ENCODE measurements around the gene CD40.

Gene CD40

GRCh38 chr20:46172455-46172854, 54.3 kb downstream of the CD40 start:
- no peak overlapping the region for H3K4me2 ChIP-seq (ENCODE audit: insufficient read depth, low read length)
- peaks cover 11% of the 10 kb centered on the region for H3K27me3 ChIP-seq (ENCODE audit: insufficient read depth, low read length, poor library complexity)
- no peak overlapping the region for H2AFZ ChIP-seq (ENCODE audit: low read depth, low read length)
- H3K4me3 ChIP-seq (ENCODE audit: low read depth in 1 of 2, low read length in 2 of 2), result no peak overlapping the region
- no peak overlapping the region for H3K27ac ChIP-seq (ENCODE audit: low read length)
- ATAC-seq (ENCODE audit: insufficient read depth, low read depth) (no peak), DNase-seq (no peak)
- no peaks in the 10 kb centered on the region for H3K4me1 ChIP-seq (ENCODE audit: insufficient read depth, low read length)
- H3K9me3 ChIP-seq (ENCODE audit: insufficient read depth, low read length, severe bottlenecking), result no peaks in the 10 kb centered on the region
- H4K20me1 ChIP-seq (ENCODE audit: insufficient read depth, low read length), result peaks cover 12% of the 10 kb centered on the region
- H3K36me3 ChIP-seq (ENCODE audit: insufficient read depth, low read length), result no peaks in the 10 kb centered on the region
- H3K9ac ChIP-seq (ENCODE audit: low read depth, low read length), result no peak overlapping the region
- TF ChIP-seq CTCF (IDR thresholded peaks at IDR 0.05; ENCODE audit: borderline replicate concordance, extremely low read depth, low read length, poor library complexity, severe bottlenecking) (no peak), EZH2 (IDR thresholded peaks at IDR 0.05; ENCODE audit: borderline replicate concordance, low read depth, low read length, severe bottlenecking) (no peak)
- no peaks in the 10 kb centered on the region for H3K79me2 ChIP-seq (ENCODE audit: insufficient read depth, low read length)

- H4K20me1 ChIP-seq (ENCODE audit: insufficient read depth, low read length), result peaks cover 12% of the 10 kb centered on the region
- no peaks in the 10 kb centered on the region for H3K79me2 ChIP-seq (ENCODE audit: insufficient read depth, low read length)
- no peak overlapping the region for H3K9ac ChIP-seq (ENCODE audit: low read depth, low read length)
- no peaks in the 10 kb centered on the region for H3K36me3 ChIP-seq (ENCODE audit: insufficient read depth, low read length)
- no peak for DNase-seq
- H3K4me2 ChIP-seq (ENCODE audit: insufficient read depth, low read length), result no peak overlapping the region
- no peak overlapping the region for H2AFZ ChIP-seq (ENCODE audit: low read depth, low read length)
- peaks cover 11% of the 10 kb centered on the region for H3K27me3 ChIP-seq (ENCODE audit: insufficient read depth, low read length, poor library complexity)
- no peak overlapping the region for H3K27ac ChIP-seq (ENCODE audit: low read length)
- TF ChIP-seq EZH2 (IDR thresholded peaks at IDR 0.05; ENCODE audit: borderline replicate concordance, low read depth, low read length, severe bottlenecking), result no peak
- TF ChIP-seq CTCF (IDR thresholded peaks at IDR 0.05; ENCODE audit: borderline replicate concordance, extremely low read depth, low read length, poor library complexity, severe bottlenecking), result no peak
- H3K4me3 ChIP-seq (ENCODE audit: low read depth in 1 of 2, low read length in 2 of 2), result no peak overlapping the region
- H3K4me1 ChIP-seq (ENCODE audit: insufficient read depth, low read length), result no peaks in the 10 kb centered on the region
- no peak for ATAC-seq (ENCODE audit: insufficient read depth, low read depth)
- H3K9me3 ChIP-seq (ENCODE audit: insufficient read depth, low read length, severe bottlenecking), result no peaks in the 10 kb centered on the region
Measured at GRCh38 chr20:46172961-46173536, 54.9 kb downstream of the CD40 start.

DNA sequence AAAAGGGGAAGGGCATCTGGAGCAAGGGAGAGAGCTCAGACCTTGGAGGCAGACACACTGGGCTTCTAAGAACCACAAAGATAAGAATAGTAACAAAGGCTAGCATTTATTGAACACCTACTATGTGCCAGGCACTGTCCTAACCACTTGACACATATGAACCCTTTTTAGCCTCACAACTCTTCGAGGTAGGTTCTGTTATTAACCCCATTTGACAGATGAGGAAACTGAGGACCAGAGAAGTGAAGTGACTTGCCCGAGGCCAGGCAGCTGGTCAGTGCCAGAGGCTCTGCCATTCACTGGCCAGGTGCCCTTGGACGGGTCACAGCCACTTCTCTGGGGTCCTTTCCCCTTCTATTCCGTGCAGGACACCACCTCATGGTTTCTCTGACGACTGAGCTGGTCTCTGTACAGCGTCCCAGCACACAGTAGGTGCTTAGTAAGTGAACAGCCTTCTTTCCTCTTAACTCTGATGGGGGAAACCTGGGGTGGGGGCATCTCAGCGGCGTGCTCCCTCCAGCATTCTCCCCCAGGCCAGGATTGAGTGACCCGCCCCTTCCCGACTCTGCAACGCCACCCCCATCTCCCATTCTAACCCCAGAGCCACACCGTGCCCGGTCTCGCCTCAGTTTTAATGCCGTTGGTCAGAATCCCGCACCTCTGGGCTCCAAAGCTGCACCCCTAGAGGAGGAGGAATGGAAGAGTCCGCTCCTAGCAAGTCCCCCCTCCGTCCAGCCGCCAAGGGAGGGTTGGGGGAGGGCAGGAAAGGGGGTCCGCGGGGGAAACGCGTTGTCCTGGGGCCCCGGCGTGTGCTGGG, 55.7 kb downstream of the CD40 start:
- H3K9ac ChIP-seq (ENCODE audit: low read depth, low read length), result no peak overlapping the region
- no peaks in the 10 kb centered on the region for H3K4me1 ChIP-seq (ENCODE audit: insufficient read depth, low read length)
- peaks cover 6% of the 10 kb centered on the region for H3K27me3 ChIP-seq (ENCODE audit: insufficient read depth, low read length, poor library complexity)
- no peak for TF ChIP-seq CTCF (IDR thresholded peaks at IDR 0.05; ENCODE audit: borderline replicate concordance, extremely low read depth, low read length, poor library complexity, severe bottlenecking)
- TF ChIP-seq EZH2 (IDR thresholded peaks at IDR 0.05; ENCODE audit: borderline replicate concordance, low read depth, low read length, severe bottlenecking), result no peak
- no peak for ATAC-seq (ENCODE audit: insufficient read depth, low read depth)
- peaks cover 14% of the 10 kb centered on the region for H4K20me1 ChIP-seq (ENCODE audit: insufficient read depth, low read length)
- DNase-seq, result no peak
- no peak overlapping the region for H2AFZ ChIP-seq (ENCODE audit: low read depth, low read length)
- H3K27ac ChIP-seq (ENCODE audit: low read length), result no peak overlapping the region
- no peaks in the 10 kb centered on the region for H3K79me2 ChIP-seq (ENCODE audit: insufficient read depth, low read length)
- no peak overlapping the region for H3K4me2 ChIP-seq (ENCODE audit: insufficient read depth, low read length)
- H3K9me3 ChIP-seq (ENCODE audit: insufficient read depth, low read length, severe bottlenecking), result no peaks in the 10 kb centered on the region
- no peaks in the 10 kb centered on the region for H3K36me3 ChIP-seq (ENCODE audit: insufficient read depth, low read length)
- no peak overlapping the region for H3K4me3 ChIP-seq (ENCODE audit: low read depth in 1 of 2, low read length in 2 of 2)
